Ovary (tissue), 3 donors: ENCODE results near the gene DCTN2.

Experiments
- POLR2A ChIP-seq: fragments of 450-650 bp; IDR thresholded peaks from one replicate; pipeline ENCODE4 v1.6.1; 2017; ENCODE audit warnings: antibody characterized with exemption, mild to moderate bottlenecking, moderate library complexity
- TF ChIP-seq, protein P1 (sequence below), 3 donors: fragments of 450-650 bp in 2 of 3; fragments of 200-600 bp in 1 of 3; IDR thresholded peaks; one replicate each; pipeline versions ENCODE4 v1.5.1 to v1.8.0; 2016 to 2022; ENCODE audit warnings: antibody characterized with exemption in 3 of 3, mild to moderate bottlenecking in 1 of 3
- donor health status: DM: no; HTN: no; CAD: no.

- TF ChIP-seq POLR2A, result no peak
- TF ChIP-seq, protein P1, sequence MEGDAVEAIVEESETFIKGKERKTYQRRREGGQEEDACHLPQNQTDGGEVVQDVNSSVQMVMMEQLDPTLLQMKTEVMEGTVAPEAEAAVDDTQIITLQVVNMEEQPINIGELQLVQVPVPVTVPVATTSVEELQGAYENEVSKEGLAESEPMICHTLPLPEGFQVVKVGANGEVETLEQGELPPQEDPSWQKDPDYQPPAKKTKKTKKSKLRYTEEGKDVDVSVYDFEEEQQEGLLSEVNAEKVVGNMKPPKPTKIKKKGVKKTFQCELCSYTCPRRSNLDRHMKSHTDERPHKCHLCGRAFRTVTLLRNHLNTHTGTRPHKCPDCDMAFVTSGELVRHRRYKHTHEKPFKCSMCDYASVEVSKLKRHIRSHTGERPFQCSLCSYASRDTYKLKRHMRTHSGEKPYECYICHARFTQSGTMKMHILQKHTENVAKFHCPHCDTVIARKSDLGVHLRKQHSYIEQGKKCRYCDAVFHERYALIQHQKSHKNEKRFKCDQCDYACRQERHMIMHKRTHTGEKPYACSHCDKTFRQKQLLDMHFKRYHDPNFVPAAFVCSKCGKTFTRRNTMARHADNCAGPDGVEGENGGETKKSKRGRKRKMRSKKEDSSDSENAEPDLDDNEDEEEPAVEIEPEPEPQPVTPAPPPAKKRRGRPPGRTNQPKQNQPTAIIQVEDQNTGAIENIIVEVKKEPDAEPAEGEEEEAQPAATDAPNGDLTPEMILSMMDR (IDR thresholded peaks at IDR 0.05), result no peak
Measured at GRCh38 chr12:57581802-57582201, 34.8 kb upstream of the DCTN2 start.
